Measurements from ENCODE around the gene UNC13C. TPM values are rescaled to one million over a fixed set of nuclear protein-coding genes. Genes with fewer than 3 reads are reported as not detected.

The UNC13C gene
- polyA plus RNA-seq, 1 donor from 2014 or later, result 0.16 TPM

DNA sequence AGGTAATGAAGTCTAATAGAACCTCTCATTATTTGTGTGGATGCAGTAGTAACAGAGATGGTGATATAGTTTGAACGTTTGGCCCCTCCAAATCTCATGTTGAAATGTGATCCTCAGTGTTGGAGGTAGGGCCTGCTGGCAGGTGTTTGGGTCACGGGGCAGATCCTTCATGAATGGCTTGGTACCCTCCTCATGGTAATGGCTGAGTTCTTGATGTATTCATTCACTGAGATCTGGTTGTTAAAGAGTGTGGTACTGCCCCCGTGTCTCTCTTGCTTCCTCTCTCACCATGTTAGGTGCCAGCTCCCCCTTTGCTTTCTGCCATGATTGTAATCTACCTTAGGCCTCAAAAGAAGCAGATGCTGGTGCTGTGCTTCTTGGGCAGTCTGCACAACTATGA is 606.8 kb downstream of the UNC13C start:
- peaks cover 3 to 21% (median 5%) of the 10 kb centered on the region in 3 donors for H3K9me3 Mint-ChIP-seq
- no peak overlapping the region for H3K27ac Mint-ChIP-seq
- H3K4me3 Mint-ChIP-seq, result no peak overlapping the region
- no peaks in the 10 kb centered on the region for H3K36me3 Mint-ChIP-seq
- no peaks in the 10 kb centered on the region for H3K27me3 Mint-ChIP-seq
- no peaks in the 10 kb centered on the region for H3K4me1 Mint-ChIP-seq

DNA sequence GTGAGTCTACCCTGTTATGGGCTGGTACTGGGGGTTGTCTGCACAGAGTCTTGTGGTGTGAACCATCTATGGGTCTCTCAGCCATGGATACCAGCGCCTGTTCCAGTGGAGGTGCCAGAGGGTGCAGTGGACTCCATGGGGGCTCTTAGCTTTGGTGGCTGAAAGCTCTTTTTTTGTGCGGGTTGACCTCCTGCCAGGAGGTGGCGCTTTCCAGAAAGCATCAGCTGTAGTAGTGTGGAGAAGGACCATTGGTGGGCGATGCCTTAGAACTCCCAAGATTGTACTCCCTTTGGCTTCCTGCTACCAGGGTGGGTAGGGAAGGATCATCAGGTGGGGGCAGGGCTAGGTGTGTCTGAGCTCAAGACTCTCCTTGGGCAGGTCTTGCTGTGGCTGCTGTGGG is 615.9 kb downstream of the UNC13C start:
- Mint-ChIP-seq H3K27me3 (no peaks in the 10 kb centered on the region), H3K36me3 (peaks cover 7% of the 10 kb centered on the region), H3K4me3 (no peak overlapping the region), H3K27ac (no peak overlapping the region), H3K4me1 (peaks cover 0 to 1% (median 0%) of the 10 kb centered on the region in 3 donors), H3K9me3 (peaks cover 4 to 20% (median 10%) of the 10 kb centered on the region in 3 donors)

DNA sequence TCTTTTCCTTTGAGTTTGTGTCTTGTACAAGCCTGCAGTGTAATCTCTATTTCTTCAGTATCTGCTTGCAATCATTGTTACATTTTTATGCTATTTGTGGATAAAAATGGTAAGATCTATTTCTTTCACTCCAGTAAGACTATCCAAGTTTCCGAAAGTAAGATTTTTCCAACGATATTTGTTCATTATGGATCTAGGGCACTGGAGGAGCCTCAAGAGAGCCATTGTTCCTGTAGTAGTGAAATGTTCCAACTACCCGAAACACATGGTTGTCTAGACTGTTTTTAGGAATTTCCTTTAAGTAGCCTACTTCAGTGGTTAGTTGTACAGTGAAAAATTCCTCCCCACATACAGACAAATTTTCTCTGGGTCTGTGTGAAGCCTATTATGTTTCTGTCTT is 621.1 kb downstream of the UNC13C start:
- Mint-ChIP-seq H3K4me1 (peaks cover 0 to 2% (median 0%) of the 10 kb centered on the region in 3 donors), H3K36me3 (peaks cover 2% of the 10 kb centered on the region), H3K27me3 (no peaks in the 10 kb centered on the region), H3K4me3 (no peak overlapping the region), H3K9me3 (peaks cover 0 to 2% (median 0%) of the 10 kb centered on the region in 3 donors), H3K27ac (no peak overlapping the region)

DNA sequence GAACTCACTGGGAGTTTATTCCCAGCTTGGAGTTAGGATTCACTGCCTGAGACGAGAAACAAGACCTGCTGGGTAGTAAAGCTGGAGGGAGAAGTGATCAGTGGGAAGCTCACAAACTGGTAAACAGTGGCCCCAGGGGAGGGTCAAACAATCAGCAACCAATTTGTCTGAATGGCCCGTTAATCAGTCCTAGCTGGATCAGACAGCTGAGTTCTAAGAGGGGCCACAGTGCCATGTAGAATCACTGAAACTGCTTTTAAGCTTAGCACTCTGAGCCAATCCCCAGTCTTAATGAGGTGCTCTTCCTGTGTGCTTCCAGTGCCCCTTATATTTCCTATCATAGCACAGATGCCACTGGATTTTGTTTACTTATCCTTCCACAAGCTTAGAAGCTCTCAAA is 626.8 kb downstream of the UNC13C start:
- Mint-ChIP-seq H3K9me3 (peaks cover 0 to 2% (median 0%) of the 10 kb centered on the region in 3 donors), H3K4me1 (peaks cover 0 to 2% (median 0%) of the 10 kb centered on the region in 3 donors), H3K27ac (no peak overlapping the region), H3K36me3 (no peaks in the 10 kb centered on the region), H3K4me3 (no peak overlapping the region), H3K27me3 (no peaks in the 10 kb centered on the region)

DNA sequence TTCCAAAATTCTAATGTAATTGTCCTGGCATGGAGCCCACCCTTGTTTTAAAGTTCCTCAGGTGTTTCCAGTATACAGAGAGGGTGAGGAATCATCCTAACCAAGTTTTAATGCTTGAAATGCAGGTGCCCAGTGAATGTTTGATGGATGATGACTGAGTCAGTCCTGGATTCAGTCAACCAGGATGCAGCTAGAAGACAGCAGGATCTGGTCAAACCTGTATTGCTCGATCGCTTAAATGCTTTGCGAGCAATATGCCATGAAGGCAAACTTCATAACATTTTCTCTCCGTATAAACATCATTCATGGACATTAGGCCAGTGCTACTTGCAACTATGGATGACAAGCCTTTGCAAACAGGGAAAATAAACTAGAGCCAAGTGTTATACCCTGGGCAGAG is 627.3 kb downstream of the UNC13C start:
- H3K36me3 Mint-ChIP-seq, result no peaks in the 10 kb centered on the region
- peaks cover 0 to 2% (median 0%) of the 10 kb centered on the region in 3 donors for H3K9me3 Mint-ChIP-seq
- no peak overlapping the region for H3K27ac Mint-ChIP-seq
- H3K4me1 Mint-ChIP-seq, result peaks cover 0 to 2% (median 0%) of the 10 kb centered on the region in 3 donors
- H3K27me3 Mint-ChIP-seq, result no peaks in the 10 kb centered on the region
- H3K4me3 Mint-ChIP-seq, result no peak overlapping the region

DNA sequence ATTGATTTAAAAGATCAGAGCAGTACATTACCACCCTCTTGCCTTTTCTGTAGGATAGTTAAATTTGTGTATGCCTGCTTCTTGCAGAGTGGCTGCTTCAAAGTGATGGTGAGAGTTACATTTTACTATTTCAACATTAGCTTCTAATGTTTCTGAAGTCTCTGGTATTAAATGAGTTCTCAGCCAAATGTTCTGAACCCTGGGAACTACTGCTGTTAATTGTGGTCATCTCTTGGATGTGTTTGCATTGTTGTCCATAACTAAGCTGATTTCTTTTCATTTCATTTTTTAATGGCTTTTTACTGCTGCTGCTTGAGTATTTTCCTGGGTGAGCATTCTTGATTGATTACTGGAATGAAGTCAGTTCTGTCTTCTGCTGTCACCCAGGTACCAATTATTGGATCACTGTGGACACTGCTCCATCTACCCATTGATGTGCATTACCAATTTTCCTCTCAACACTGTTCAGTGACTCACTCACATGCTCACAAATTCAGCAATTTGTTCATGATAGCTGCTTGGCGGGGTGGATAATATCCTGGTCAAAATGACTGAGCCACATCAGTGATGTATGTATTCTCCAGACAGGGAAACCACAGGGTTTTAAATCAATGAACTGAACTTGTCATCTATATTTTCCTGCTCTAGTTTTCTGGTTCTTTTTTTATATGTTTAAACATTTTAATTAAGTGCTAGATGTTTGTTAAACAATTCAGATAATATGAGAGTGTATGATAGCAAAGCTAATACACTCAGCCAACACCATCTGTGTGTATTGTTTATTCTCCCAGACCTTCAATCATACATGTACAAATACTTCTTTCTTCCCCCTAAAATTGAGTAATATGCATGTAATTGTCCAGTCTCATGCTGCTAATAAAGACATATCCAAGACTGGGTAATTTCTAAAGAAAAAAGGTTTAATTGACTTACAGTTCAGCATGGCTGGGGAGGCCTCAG is 630.9 kb downstream of the UNC13C start:
- H3K9me3 Mint-ChIP-seq, result peaks cover 0 to 2% (median 0%) of the 10 kb centered on the region in 3 donors

DNA sequence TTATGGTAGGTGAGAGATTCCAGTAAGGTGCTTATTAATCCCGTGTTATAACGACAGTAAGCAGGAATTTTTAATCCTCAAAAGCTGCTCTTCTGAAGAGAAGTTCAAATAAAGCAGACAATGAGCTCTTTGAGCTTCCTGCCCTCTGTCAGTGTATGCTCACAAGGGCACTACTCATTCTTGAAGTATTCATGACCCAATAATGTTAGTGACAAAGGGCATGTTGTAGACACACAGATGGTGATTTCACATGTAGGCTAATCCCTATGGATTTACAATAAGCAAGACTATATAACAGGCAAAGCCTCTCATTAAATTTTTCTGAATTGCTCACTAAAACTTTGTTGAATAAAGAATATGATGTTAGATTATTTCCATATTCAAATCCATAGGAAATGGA is 639.9 kb downstream of the UNC13C start:
- Mint-ChIP-seq H3K9me3 (peaks cover 0 to 3% (median 0%) of the 10 kb centered on the region in 3 donors), H3K4me3 (no peak overlapping the region), H3K4me1 (no peaks in the 10 kb centered on the region), H3K27me3 (no peaks in the 10 kb centered on the region), H3K36me3 (no peaks in the 10 kb centered on the region), H3K27ac (no peak overlapping the region)

More for the DNA sequence above, 630.9 kb downstream of the UNC13C start:
- Mint-ChIP-seq H3K4me3 (no peak overlapping the region), H3K27ac (no peak overlapping the region), H3K4me1 (no peaks in the 10 kb centered on the region), H3K36me3 (no peaks in the 10 kb centered on the region), H3K27me3 (no peaks in the 10 kb centered on the region)

DNA sequence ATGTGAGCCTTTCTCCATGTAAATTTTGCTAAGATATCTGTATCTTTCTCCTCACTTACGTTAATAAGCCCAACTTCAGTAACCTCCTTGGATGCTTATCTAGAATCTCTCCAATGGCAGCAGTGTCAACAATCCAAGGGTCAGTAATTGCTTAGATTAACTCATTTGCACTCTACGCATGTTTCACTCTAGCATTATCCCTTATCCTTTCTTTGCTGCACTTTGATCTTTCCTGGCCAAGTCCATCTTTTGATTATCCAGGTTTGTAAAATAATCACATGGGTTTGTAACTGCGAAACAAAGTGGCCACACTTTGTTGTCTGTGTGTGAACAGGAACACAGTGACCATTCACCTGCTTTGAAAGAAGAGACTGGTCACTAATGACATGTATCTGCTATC is 640.9 kb downstream of the UNC13C start:
- no peak overlapping the region for H3K27ac Mint-ChIP-seq
- peaks cover 0 to 3% (median 0%) of the 10 kb centered on the region in 3 donors for H3K9me3 Mint-ChIP-seq
- no peaks in the 10 kb centered on the region for H3K36me3 Mint-ChIP-seq
- no peaks in the 10 kb centered on the region for H3K27me3 Mint-ChIP-seq
- H3K4me3 Mint-ChIP-seq, result no peak overlapping the region
- no peaks in the 10 kb centered on the region for H3K4me1 Mint-ChIP-seq

DNA sequence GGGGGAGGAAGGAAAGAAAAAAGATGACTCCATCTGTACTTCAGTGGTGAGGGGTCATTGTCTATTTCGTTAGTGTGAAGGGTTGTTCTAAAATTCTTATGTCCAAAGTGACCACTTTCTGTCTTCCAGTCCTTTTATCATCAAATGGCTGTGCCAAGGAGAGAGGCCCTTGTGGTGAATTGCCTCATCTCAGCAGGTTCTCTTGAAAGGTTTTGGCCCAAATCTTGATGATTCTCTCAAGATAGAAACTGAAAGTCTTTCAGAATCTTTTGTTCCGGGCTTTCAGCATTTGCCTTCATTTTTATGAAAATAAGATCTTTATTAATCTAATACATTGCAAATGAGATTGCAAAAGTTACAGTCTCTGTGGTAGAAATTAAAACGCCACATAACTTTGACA is 642.7 kb downstream of the UNC13C start:
- no peak overlapping the region for H3K27ac Mint-ChIP-seq
- H3K4me1 Mint-ChIP-seq, result no peaks in the 10 kb centered on the region
- H3K27me3 Mint-ChIP-seq, result no peaks in the 10 kb centered on the region
- no peaks in the 10 kb centered on the region for H3K36me3 Mint-ChIP-seq
- H3K4me3 Mint-ChIP-seq, result no peak overlapping the region
- peaks cover 0 to 3% (median 0%) of the 10 kb centered on the region in 3 donors for H3K9me3 Mint-ChIP-seq

DNA sequence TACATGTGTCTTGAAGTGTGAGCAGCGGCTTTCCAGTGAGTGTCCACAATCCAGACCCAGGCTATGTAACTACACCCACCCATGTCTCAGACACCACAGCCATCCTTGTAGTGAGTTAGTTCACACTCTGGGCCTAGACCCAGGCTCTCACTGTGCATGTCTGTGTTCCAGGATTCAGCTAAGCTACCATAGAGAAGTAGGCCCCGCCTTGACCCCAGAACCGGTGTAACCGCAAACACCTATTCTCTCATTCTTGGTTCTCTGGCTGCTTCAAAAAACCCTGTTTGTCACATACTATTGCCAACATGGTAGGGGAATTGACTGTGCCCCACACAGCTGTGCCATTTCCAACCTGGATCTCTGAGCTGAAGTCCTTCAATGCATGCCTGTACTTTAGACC is 657.9 kb downstream of the UNC13C start:
- H3K27me3 Mint-ChIP-seq, result no peaks in the 10 kb centered on the region
- H3K27ac Mint-ChIP-seq, result no peak overlapping the region
- no peak overlapping the region for H3K4me3 Mint-ChIP-seq
- H3K9me3 Mint-ChIP-seq, result peaks cover 2 to 10% (median 4%) of the 10 kb centered on the region in 3 donors
- H3K4me1 Mint-ChIP-seq, result no peaks in the 10 kb centered on the region
- H3K36me3 Mint-ChIP-seq, result no peaks in the 10 kb centered on the region

DNA sequence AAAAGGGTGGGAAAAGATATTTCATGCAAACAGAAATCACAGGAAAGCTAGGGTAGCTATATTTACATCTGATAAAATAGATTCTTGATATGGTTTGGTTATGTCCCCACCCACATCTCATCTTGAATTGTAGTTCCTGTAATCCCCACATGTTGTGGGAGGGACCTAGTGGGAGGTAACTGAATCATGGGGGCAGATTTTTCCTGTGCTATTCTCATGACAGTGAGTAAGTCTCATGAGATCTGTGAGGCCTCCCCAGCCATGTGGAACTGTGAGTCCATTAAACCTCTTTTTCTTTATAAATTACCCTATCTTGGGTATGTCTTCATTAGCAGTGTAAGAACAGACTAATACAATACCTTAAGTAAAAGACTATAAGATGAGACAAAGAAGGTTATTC is 660.4 kb downstream of the UNC13C start:
- Mint-ChIP-seq H3K4me1 (no peaks in the 10 kb centered on the region), H3K4me3 (no peak overlapping the region), H3K27me3 (no peaks in the 10 kb centered on the region), H3K27ac (no peak overlapping the region), H3K36me3 (no peaks in the 10 kb centered on the region), H3K9me3 (peaks cover 2 to 10% (median 3%) of the 10 kb centered on the region in 3 donors)

DNA sequence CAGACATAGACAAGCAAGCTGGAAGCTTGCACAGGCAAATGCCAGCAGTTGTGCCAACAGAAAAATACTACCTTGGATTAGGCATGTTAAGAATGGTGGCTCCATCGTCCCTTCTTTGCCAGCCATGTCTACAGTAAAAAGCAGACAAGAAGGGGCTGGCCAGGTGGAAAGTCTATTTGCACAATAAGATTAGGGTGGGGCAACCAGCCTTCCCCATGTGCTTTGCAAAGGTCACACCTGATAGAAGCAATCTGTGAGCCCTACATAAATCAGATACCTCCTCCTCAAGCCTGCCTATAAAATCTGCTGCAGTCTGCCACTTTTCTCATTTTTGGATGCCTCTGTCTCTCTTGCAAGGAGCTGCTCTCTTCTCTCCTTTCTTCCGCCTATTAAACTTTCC is 662.6 kb downstream of the UNC13C start:
- H3K36me3 Mint-ChIP-seq, result no peaks in the 10 kb centered on the region
- H3K9me3 Mint-ChIP-seq, result peaks cover 0 to 10% (median 3%) of the 10 kb centered on the region in 3 donors
- no peaks in the 10 kb centered on the region for H3K4me1 Mint-ChIP-seq
- H3K27me3 Mint-ChIP-seq, result no peaks in the 10 kb centered on the region
- H3K4me3 Mint-ChIP-seq, result no peak overlapping the region
- no peak overlapping the region for H3K27ac Mint-ChIP-seq

DNA sequence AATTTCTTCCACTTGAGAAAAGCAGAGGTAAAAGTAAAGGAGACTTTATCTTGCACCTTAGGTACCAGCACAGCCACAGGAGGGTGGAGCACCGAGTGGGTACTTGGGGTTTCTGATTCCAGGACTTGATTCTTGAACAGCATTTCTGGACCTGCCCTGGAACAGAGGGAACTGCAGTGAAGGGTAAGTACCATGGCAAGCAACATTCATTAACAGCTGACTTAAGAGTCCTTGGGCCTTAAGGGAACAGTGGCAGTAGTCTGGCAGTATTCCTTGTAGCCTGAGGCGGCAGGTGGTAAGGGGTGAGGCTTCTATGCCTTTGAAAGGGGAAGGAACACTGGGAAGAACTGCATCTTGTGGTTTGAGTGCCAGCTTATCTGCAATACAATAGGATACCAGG is 666.6 kb downstream of the UNC13C start:
- H3K27me3 Mint-ChIP-seq, result no peaks in the 10 kb centered on the region
- no peaks in the 10 kb centered on the region for H3K36me3 Mint-ChIP-seq
- H3K9me3 Mint-ChIP-seq, result peaks cover 5 to 11% (median 5%) of the 10 kb centered on the region in 3 donors
- H3K4me1 Mint-ChIP-seq, result no peaks in the 10 kb centered on the region
- no peak overlapping the region for H3K27ac Mint-ChIP-seq
- H3K4me3 Mint-ChIP-seq, result no peak overlapping the region

DNA sequence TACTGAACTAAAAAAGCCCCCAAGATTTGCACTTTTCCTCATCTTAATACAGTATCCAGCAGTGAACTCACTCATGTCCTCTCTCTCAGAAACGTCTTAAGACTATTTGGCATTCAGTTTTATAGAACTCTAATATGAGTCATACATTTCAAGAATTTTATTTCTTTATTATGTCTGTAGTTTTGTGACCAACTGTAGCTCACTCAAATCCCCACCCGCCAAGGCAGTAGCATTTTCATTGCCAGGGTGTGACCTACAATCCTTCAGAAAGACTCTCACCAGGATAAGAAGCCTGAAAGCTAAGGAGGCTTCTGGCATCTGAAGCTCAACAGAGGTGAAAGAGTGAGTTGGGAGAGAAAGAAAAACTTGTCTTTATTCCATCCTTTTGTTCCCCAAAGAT is 681.4 kb downstream of the UNC13C start:
- no peak overlapping the region for H3K27ac Mint-ChIP-seq

DNA sequence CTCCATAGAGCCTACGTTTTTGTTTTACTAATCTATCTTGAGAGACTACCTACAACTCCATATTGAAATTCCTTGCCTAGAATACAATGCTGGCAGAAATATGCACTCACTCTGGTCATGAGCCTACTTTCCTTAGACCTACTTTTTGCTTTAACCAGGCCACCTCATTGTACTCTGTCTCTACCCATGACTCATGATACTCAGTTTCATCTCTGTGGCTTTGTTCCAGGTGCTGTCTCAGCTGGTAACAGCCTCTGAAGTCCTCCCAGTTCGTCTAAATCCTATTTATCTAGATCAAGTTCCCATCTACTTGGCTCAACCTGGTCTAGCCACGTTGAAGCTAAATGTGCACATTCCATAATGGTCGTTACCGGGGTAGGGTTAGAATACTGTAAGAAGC is 682.1 kb downstream of the UNC13C start:
- Mint-ChIP-seq H3K27me3 (no peaks in the 10 kb centered on the region), H3K4me1 (no peaks in the 10 kb centered on the region), H3K4me3 (no peak overlapping the region), H3K36me3 (peaks cover 2% of the 10 kb centered on the region), H3K27ac (no peak overlapping the region), H3K9me3 (peaks cover 2 to 5% (median 3%) of the 10 kb centered on the region in 3 donors)

More for the DNA sequence above, 681.4 kb downstream of the UNC13C start:
- Mint-ChIP-seq H3K36me3 (peaks cover 2% of the 10 kb centered on the region), H3K4me1 (no peaks in the 10 kb centered on the region), H3K27me3 (no peaks in the 10 kb centered on the region), H3K4me3 (no peak overlapping the region), H3K9me3 (peaks cover 2 to 5% (median 3%) of the 10 kb centered on the region in 3 donors)

DNA sequence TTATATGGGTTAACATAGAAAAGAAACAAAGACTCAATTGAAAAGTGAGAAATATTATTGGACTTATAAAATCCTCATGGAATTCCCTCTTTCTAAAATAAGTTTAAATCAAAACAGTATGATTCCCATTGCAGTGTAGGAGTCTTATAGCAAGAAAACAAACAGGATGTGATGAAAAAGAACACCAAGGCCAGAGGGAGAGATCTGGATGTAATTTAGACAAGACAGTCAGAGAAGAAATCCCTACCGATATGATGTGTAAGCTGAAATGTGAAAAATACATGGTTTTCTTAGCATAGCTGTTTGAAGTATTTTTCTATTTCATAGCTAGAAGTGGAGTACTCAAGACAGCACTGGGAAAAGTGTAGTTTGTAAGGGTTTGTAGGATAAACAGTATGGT is 697.0 kb downstream of the UNC13C start:
- H3K27me3 Mint-ChIP-seq, result no peaks in the 10 kb centered on the region
- no peaks in the 10 kb centered on the region for H3K4me1 Mint-ChIP-seq
- no peak overlapping the region for H3K4me3 Mint-ChIP-seq
- H3K36me3 Mint-ChIP-seq, result no peaks in the 10 kb centered on the region
- peaks cover 8 to 16% (median 9%) of the 10 kb centered on the region in 3 donors for H3K9me3 Mint-ChIP-seq
- H3K27ac Mint-ChIP-seq, result no peak overlapping the region
